Measurements from ENCODE around the gene SFT2D1. TPM values are rescaled to one million over a fixed set of nuclear protein-coding genes. Genes with fewer than 3 reads are reported as not detected.
A peak's percentile ranks its signal among the peaks of the same experiment; 100 is the strongest.

The SFT2D1 gene
- total RNA-seq, 1 donor from 2014 or later = 23.5 TPM

DNA sequence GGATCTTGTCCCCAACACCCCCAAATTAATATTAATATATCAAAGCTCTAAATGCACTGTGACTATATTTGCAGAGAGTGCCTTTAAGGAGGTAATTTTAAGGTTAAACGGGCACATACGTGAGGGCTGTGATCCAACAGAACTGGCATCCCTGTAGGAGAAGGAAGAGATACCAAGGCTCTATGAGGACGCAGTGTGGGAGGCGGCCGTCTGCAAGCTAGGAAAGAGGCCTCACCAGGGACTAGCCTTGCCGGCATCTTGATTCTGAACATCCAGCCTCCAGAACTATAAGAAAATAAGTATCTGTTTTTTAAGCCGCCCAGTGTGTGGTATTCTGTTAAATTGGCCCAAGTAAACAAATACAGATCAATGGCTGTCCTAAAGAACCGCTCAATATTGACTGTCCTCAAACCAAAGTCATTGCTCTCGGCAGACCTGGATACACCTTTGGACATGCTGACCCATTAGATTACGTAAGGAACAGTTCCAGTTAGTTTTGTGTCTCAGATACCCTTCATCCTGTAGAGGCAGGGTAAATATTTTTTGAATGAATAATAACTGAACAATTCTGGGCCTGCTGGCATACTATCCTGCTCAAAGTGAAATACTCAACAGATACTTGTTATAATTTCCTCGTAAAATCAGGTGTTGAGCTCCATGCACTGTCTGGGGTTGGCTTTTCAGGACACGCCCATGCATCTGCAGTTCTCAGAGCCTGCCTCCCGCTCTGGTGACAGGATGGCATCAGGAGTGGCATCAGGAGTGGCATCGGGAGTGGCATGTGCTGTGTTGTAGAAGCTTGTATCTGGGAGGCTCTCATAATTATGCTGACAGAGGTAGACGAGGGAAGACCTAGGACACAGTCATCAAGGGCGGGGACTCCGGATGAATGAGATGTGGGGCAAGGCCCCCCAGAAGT is 40.5 kb downstream of the SFT2D1 start:
- Mint-ChIP-seq H3K4me1 (ENCODE audit: low read depth, unreplicated experiment) (peaks cover 7% of the 10 kb centered on the region), H3K27me3 (ENCODE audit: unreplicated experiment) (peaks cover 5% of the 10 kb centered on the region), H3K9me3 (ENCODE audit: unreplicated experiment) (peaks cover 6% of the 10 kb centered on the region), H3K36me3 (ENCODE audit: unreplicated experiment) (peaks cover 13% of the 10 kb centered on the region), H3K4me3 (ENCODE audit: unreplicated experiment) (no peak overlapping the region), H3K27ac (ENCODE audit: unreplicated experiment) (no peak overlapping the region)
- TF ChIP-seq, protein P1, sequence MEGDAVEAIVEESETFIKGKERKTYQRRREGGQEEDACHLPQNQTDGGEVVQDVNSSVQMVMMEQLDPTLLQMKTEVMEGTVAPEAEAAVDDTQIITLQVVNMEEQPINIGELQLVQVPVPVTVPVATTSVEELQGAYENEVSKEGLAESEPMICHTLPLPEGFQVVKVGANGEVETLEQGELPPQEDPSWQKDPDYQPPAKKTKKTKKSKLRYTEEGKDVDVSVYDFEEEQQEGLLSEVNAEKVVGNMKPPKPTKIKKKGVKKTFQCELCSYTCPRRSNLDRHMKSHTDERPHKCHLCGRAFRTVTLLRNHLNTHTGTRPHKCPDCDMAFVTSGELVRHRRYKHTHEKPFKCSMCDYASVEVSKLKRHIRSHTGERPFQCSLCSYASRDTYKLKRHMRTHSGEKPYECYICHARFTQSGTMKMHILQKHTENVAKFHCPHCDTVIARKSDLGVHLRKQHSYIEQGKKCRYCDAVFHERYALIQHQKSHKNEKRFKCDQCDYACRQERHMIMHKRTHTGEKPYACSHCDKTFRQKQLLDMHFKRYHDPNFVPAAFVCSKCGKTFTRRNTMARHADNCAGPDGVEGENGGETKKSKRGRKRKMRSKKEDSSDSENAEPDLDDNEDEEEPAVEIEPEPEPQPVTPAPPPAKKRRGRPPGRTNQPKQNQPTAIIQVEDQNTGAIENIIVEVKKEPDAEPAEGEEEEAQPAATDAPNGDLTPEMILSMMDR (IDR thresholded peaks at IDR 0.05; ENCODE audit: partially characterized antibody, unreplicated experiment) = no peak
- no peak for DNase-seq

DNA sequence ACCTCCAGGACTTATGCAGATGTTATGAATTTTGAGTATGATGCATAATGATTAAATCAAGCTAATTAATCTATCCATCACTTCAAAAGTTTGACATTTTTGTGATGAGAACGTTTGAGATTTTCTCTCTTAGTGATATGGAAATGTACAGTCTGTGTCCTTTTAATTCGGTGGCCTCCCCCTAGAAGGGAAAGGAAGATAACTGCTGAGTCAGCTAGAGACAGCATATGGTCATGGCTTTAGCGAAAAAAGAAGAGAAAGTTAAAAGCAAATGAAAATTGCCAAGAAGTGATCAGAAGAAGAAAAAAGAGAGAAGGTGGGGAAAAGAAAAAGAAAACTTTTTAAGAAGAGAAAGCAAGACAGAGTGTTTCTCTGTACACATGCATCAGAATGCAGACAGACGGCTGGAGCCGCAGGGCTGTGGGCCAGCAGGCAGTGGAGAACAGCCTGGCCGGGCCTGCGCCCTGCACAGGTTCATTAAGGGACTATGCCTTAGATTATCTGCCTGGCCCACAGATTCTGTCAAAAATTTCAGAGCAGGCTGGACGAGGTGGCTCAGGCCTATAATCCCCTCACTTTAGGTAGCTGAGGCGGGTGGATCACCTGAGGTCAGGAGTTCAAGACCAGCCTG is 41.9 kb downstream of the SFT2D1 start:
- peaks cover 3% of the 10 kb centered on the region for H3K9me3 Mint-ChIP-seq (ENCODE audit: unreplicated experiment)
- peaks cover 2% of the 10 kb centered on the region for H3K4me1 Mint-ChIP-seq (ENCODE audit: low read depth, unreplicated experiment)
- no peak for DNase-seq
- TF ChIP-seq, protein P1 (IDR thresholded peaks at IDR 0.05; ENCODE audit: partially characterized antibody, unreplicated experiment) = no peak
- H3K4me3 Mint-ChIP-seq (ENCODE audit: unreplicated experiment) = no peak overlapping the region
- peaks cover 4% of the 10 kb centered on the region for H3K27me3 Mint-ChIP-seq (ENCODE audit: unreplicated experiment)
- peaks cover 17% of the 10 kb centered on the region for H3K36me3 Mint-ChIP-seq (ENCODE audit: unreplicated experiment)
- H3K27ac Mint-ChIP-seq (ENCODE audit: unreplicated experiment) = no peak overlapping the region

DNA sequence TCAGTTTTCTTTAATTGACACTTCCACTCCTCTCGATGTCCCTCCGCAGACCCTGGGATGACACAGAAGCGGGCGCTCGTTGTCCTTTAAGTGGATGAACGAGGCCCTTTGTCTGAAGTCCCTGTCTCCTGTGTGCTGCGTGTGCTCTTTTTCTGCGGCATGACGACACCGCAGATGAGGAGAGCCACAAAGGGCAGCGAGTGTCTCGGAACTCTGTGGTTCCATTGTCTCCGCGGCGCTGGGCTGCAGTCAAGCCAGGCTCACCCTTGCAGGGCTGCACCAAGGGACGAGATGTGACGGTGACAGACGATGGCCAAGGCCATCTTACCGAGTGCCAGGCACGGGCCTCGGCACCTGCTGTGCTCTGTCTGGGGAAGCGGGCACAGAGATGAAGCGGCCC is 44.7 kb downstream of the SFT2D1 start:
- TF ChIP-seq, protein P1 (IDR thresholded peaks at IDR 0.05; ENCODE audit: partially characterized antibody, unreplicated experiment) = no peak
- Mint-ChIP-seq H3K4me3 (ENCODE audit: unreplicated experiment) (no peak overlapping the region), H3K36me3 (ENCODE audit: unreplicated experiment) (peaks cover 17% of the 10 kb centered on the region), H3K27ac (ENCODE audit: unreplicated experiment) (no peak overlapping the region), H3K27me3 (ENCODE audit: unreplicated experiment) (peaks cover 1% of the 10 kb centered on the region), H3K4me1 (ENCODE audit: low read depth, unreplicated experiment) (no peaks in the 10 kb centered on the region), H3K9me3 (ENCODE audit: unreplicated experiment) (peaks cover 3% of the 10 kb centered on the region)
- no peak for DNase-seq

DNA sequence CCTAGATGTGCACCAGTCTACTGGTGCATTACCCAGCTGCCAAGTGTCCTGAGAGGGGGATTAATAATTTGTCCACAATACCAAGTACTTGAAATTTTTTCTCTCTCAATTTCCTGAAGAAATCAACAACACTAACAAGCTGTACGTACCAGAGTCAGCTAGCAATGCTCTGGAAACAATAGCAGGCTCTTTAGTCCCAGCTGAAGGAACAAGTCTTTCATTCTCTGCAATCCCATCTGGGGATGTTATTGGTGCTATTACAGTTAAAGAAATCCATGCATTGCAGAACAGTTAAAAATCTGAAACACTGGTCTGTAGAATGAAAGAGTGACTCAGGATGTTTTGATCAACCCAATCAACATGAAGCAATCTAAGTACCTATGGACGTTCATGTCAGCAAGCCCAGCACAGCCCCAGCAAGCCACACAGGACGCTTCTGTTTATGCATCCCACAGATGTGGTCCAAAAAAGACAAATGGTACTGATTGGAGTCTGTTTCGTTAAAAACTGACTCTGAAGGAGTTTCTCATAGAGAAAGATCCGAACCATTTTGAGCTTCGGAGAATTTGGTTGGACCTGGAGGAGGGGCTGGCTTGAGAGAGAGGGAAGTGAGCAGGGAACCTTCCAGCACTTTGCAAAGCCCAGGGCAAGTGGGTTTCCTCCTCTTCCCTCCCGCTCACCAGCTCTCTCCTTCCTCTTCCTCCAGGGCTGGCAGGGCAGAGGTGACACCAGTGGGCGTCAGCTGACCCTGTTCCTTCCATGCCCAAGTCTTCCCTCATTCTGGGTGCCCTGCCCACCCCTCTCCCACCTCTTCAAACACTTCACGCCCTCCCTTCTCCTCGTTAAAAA is 46.1 kb downstream of the SFT2D1 start:
- Mint-ChIP-seq H3K27me3 (ENCODE audit: unreplicated experiment) (peaks cover 1% of the 10 kb centered on the region), H3K4me1 (ENCODE audit: low read depth, unreplicated experiment) (no peaks in the 10 kb centered on the region), H3K36me3 (ENCODE audit: unreplicated experiment) (peaks cover 17% of the 10 kb centered on the region), H3K27ac (ENCODE audit: unreplicated experiment) (peak overlapping the region; percentile 26), H3K9me3 (ENCODE audit: unreplicated experiment) (peaks cover 3% of the 10 kb centered on the region), H3K4me3 (ENCODE audit: unreplicated experiment) (no peak overlapping the region)
- TF ChIP-seq, protein P1 (IDR thresholded peaks at IDR 0.05; ENCODE audit: partially characterized antibody, unreplicated experiment) = no peak
- no peak for DNase-seq
